ENCODE data around the gene TMEM18. TPM values are rescaled to one million over a fixed set of nuclear protein-coding genes. Genes with fewer than 3 reads are reported as not detected.

TMEM18 gene
- total RNA-seq: 10 to 100 TPM; 20.1 to 44.1 (median 23.4) TPM

- 1% methylated on average over 30 to 51 of the region's 68 CpGs for WGBS, 2 donors
Measured at GRCh38 chr2:677056-677958, at the start of gene TMEM18. TSS of gene TMEM18 (minus strand) at chr2:677406. CDS start at chr2:677345, 61 bp downstream.

GRCh38 chr2:726169-726568 is 49.0 kb upstream of the TMEM18 start:
- Histone ChIP-seq H3K27me3 (peaks cover 0 to 16% of the 10 kb centered on the region in 2 donors), H3K36me3 (no peaks in the 10 kb centered on the region), H3K4me1 (no peaks in the 10 kb centered on the region), H3K4me3 (no peak overlapping the region), H3K27ac (no peak overlapping the region), H3K9me3 (no peaks in the 10 kb centered on the region)
- no peak for DNase-seq (ENCODE audit: low spot score in 2 of 2)
- TF ChIP-seq EP300 (IDR thresholded peaks at IDR 0.05) (no peak), POLR2A (IDR thresholded peaks at IDR 0.05) (no peak)
- TF ChIP-seq, protein P1, sequence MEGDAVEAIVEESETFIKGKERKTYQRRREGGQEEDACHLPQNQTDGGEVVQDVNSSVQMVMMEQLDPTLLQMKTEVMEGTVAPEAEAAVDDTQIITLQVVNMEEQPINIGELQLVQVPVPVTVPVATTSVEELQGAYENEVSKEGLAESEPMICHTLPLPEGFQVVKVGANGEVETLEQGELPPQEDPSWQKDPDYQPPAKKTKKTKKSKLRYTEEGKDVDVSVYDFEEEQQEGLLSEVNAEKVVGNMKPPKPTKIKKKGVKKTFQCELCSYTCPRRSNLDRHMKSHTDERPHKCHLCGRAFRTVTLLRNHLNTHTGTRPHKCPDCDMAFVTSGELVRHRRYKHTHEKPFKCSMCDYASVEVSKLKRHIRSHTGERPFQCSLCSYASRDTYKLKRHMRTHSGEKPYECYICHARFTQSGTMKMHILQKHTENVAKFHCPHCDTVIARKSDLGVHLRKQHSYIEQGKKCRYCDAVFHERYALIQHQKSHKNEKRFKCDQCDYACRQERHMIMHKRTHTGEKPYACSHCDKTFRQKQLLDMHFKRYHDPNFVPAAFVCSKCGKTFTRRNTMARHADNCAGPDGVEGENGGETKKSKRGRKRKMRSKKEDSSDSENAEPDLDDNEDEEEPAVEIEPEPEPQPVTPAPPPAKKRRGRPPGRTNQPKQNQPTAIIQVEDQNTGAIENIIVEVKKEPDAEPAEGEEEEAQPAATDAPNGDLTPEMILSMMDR (IDR thresholded peaks at IDR 0.05): no peak
- WGBS, 2 donors: 57 to 66% methylated on average over 4 of the region's 4 CpGs

More at GRCh38 chr2:677056-677958, at the start of gene TMEM18:
- H3K4me1 ChIP-seq: peaks cover 0 to 33% (median 8%) of the 10 kb centered on the region in 4 donors
- DNase-seq (ENCODE audit: low spot score in 2 of 2): peak; percentile 90 to 97
- peak within 1 kb of the TSS; percentile 75 to 97 (median 82) for H3K4me3 ChIP-seq
- peaks cover 0 to 17% (median 3%) of the 10 kb centered on the region in 3 donors for H3K36me3 ChIP-seq
- TF ChIP-seq EP300 (IDR thresholded peaks at IDR 0.05) (peak; percentile 22 to 98), POLR2A (IDR thresholded peaks at IDR 0.05) (peak; percentile 82 to 92)
- TF ChIP-seq, protein P1 (IDR thresholded peaks at IDR 0.05): peak; percentile 29 to 74 (median 38)
- H3K27me3 ChIP-seq: no peaks in the 10 kb centered on the region
- H3K27ac ChIP-seq: peak within 1 kb of the TSS; percentile 93 to 99 (median 99)
- H3K9me3 ChIP-seq: no peaks in the 10 kb centered on the region

GRCh38 chr2:725468-725867 is 48.3 kb upstream of the TMEM18 start:
- no peaks in the 10 kb centered on the region for H3K9me3 ChIP-seq
- no peaks in the 10 kb centered on the region for H3K4me1 ChIP-seq
- TF ChIP-seq POLR2A (IDR thresholded peaks at IDR 0.05) (no peak), EP300 (IDR thresholded peaks at IDR 0.05) (no peak)
- TF ChIP-seq, protein P1 (IDR thresholded peaks at IDR 0.05): no peak
- no peak overlapping the region for H3K4me3 ChIP-seq
- 82 to 85% methylated on average over 4 of the region's 4 CpGs for WGBS, 2 donors
- no peaks in the 10 kb centered on the region for H3K36me3 ChIP-seq
- no peak overlapping the region for H3K27ac ChIP-seq
- H3K27me3 ChIP-seq: peaks cover 0 to 10% of the 10 kb centered on the region in 2 donors
- DNase-seq (ENCODE audit: low spot score in 2 of 2): no peak

GRCh38 chr2:723761-724160 is 46.6 kb upstream of the TMEM18 start:
- H3K27me3 ChIP-seq: peaks cover 0 to 10% of the 10 kb centered on the region in 2 donors
- 76 to 88% methylated on average over 5 of the region's 5 CpGs for WGBS, 2 donors
- H3K9me3 ChIP-seq: no peaks in the 10 kb centered on the region
- H3K4me3 ChIP-seq: no peak overlapping the region
- DNase-seq (ENCODE audit: low spot score in 2 of 2): no peak
- no peak overlapping the region for H3K27ac ChIP-seq
- H3K36me3 ChIP-seq: no peaks in the 10 kb centered on the region
- no peak for TF ChIP-seq EP300 (IDR thresholded peaks at IDR 0.05)
- TF ChIP-seq, protein P1 (IDR thresholded peaks at IDR 0.05): no peak
- no peaks in the 10 kb centered on the region for H3K4me1 ChIP-seq

DNA sequence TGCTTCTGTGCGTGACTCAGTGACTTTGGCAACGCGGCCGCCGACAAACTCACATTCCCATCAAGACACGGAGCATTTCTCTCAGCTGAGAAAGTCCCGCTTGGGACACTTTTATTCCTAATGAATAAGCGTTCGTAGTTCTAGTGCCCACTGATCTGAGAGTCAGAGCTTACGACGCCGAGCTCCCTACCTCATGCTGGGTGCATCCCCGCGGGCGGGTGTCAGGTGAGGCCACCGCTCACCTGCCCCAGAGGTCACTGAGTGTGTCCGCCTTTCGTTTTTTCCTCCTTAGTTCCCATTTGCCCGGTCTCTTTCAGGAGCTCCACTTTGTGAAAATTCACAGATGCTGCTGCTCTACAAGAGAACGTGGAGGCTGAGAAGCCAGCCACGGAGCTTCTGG is 43.6 kb upstream of the TMEM18 start:
- no peak overlapping the region for H3K27ac ChIP-seq
- no peaks in the 10 kb centered on the region for H3K36me3 ChIP-seq
- peaks cover 0 to 10% of the 10 kb centered on the region in 2 donors for H3K27me3 ChIP-seq
- no peak for DNase-seq (ENCODE audit: low spot score in 2 of 2)
- H3K4me3 ChIP-seq: no peak overlapping the region
- 90 to 92% methylated on average over 21 of the region's 21 CpGs for WGBS, 2 donors
- TF ChIP-seq EP300 (IDR thresholded peaks at IDR 0.05) (no peak), POLR2A (IDR thresholded peaks at IDR 0.05) (no peak)
- TF ChIP-seq, protein P1 (IDR thresholded peaks at IDR 0.05): no peak
- no peaks in the 10 kb centered on the region for H3K4me1 ChIP-seq
- no peaks in the 10 kb centered on the region for H3K9me3 ChIP-seq

Data from tibial nerve (tissue), 4 donors.